Muscle layer of duodenum (tissue), 2 donors: ENCODE data around the gene ZBTB21.

Experiments used
- H3K27ac ChIP-seq: one replicate; pipeline ENCODE4 v1.7.0; 2013; ENCODE audit warnings: mild to moderate bottlenecking, low read length
- H3K27me3 ChIP-seq: one replicate; pipeline ENCODE4 v1.7.0; 2013; ENCODE audit warnings: low read depth, mild to moderate bottlenecking, control low read depth, low read length
- H3K36me3 ChIP-seq, 2 donors: one replicate each; pipeline ENCODE4 v1.7.0; 2013; ENCODE audit warnings: low read length in 2 of 2, control low read depth in 1 of 2, mild to moderate bottlenecking in 1 of 2; ENCODE audit not compliant: insufficient read depth in 2 of 2, control insufficient read depth in 1 of 2
- H3K4me1 ChIP-seq, 2 donors: one replicate each; pipeline ENCODE4 v1.7.0; 2013; ENCODE audit warnings: low read length in 2 of 2, mild to moderate bottlenecking in 2 of 2, control low read depth in 1 of 2, moderate library complexity in 1 of 2; ENCODE audit not compliant: insufficient read depth in 2 of 2, control insufficient read depth in 1 of 2
- H3K4me3 ChIP-seq, 2 donors: one replicate each; pipeline ENCODE4 v1.7.0; 2013; ENCODE audit warnings: low read length in 2 of 2, low read depth in 1 of 2, mild to moderate bottlenecking in 1 of 2
- H3K9me3 ChIP-seq, 2 donors: one replicate each; pipeline ENCODE4 v1.7.0; 2013; ENCODE audit warnings: low read length in 2 of 2, control low read depth in 1 of 2, mild to moderate bottlenecking in 1 of 2; ENCODE audit not compliant: control insufficient read depth in 1 of 2
- donor health status: healthy.

Gene ZBTB21

GRCh38 chr21:42009831-42010506, at the start of gene ZBTB21:
Gene ZBTB21 (minus strand): TSS chr21:42010360. CDS start chr21:41994095, 16,265 bp downstream.
- H3K36me3 ChIP-seq: peaks cover 0 to 6% of the 10 kb centered on the region in 2 donors
- H3K4me1 ChIP-seq: no peaks in the 10 kb centered on the region
- peak within 1 kb of the TSS; percentile 88 for H3K27ac ChIP-seq
- peak within 1 kb of the TSS; percentile 62 to 75 for H3K4me3 ChIP-seq
- H3K9me3 ChIP-seq: no peaks in the 10 kb centered on the region
- no peaks in the 10 kb centered on the region for H3K27me3 ChIP-seq

- Histone ChIP-seq H3K27ac (no peak overlapping the region), H3K4me1 (peaks cover 4 to 8% of the 10 kb centered on the region in 2 donors), H3K9me3 (no peaks in the 10 kb centered on the region), H3K4me3 (no peak overlapping the region), H3K27me3 (no peaks in the 10 kb centered on the region), H3K36me3 (peaks cover 0 to 3% of the 10 kb centered on the region in 2 donors)
Observed at GRCh38 chr21:42059721-42060120, 49.6 kb upstream of the ZBTB21 start.

GRCh38 chr21:42059141-42059540, 49.0 kb upstream of the ZBTB21 start:
- peaks cover 4 to 8% of the 10 kb centered on the region in 2 donors for H3K4me1 ChIP-seq
- no peaks in the 10 kb centered on the region for H3K27me3 ChIP-seq
- H3K36me3 ChIP-seq: peaks cover 0 to 3% of the 10 kb centered on the region in 2 donors
- H3K27ac ChIP-seq: no peak overlapping the region
- H3K4me3 ChIP-seq: no peak overlapping the region
- no peaks in the 10 kb centered on the region for H3K9me3 ChIP-seq

- peaks cover 4 to 8% of the 10 kb centered on the region in 2 donors for H3K4me1 ChIP-seq
- peaks cover 0 to 3% of the 10 kb centered on the region in 2 donors for H3K36me3 ChIP-seq
- no peaks in the 10 kb centered on the region for H3K9me3 ChIP-seq
- H3K27me3 ChIP-seq: no peaks in the 10 kb centered on the region
- no peak overlapping the region for H3K4me3 ChIP-seq
- no peak overlapping the region for H3K27ac ChIP-seq
Observed at GRCh38 chr21:42058631-42059111, 48.5 kb upstream of the ZBTB21 start.

- no peak overlapping the region for H3K27ac ChIP-seq
Observed at GRCh38 chr21:42057851-42058437, 47.8 kb upstream of the ZBTB21 start.

GRCh38 chr21:42056996-42057689, 47.0 kb upstream of the ZBTB21 start:
- Histone ChIP-seq H3K4me3 (no peak overlapping the region), H3K9me3 (no peaks in the 10 kb centered on the region), H3K27me3 (no peaks in the 10 kb centered on the region), H3K27ac (peak overlapping the region; percentile 61), H3K36me3 (peaks cover 0 to 3% of the 10 kb centered on the region in 2 donors), H3K4me1 (peaks cover 0 to 2% of the 10 kb centered on the region in 2 donors)

More at GRCh38 chr21:42057851-42058437, 47.8 kb upstream of the ZBTB21 start:
- Histone ChIP-seq H3K36me3 (peaks cover 0 to 3% of the 10 kb centered on the region in 2 donors), H3K4me1 (peaks cover under 1 to 4% of the 10 kb centered on the region in 2 donors), H3K27me3 (no peaks in the 10 kb centered on the region), H3K4me3 (no peak overlapping the region), H3K9me3 (no peaks in the 10 kb centered on the region)

GRCh38 chr21:42056468-42056867, 46.3 kb upstream of the ZBTB21 start:
- Histone ChIP-seq H3K4me3 (no peak overlapping the region), H3K4me1 (no peaks in the 10 kb centered on the region), H3K27me3 (no peaks in the 10 kb centered on the region), H3K36me3 (peaks cover 0 to 3% of the 10 kb centered on the region in 2 donors), H3K27ac (peak overlapping the region; percentile 61), H3K9me3 (no peaks in the 10 kb centered on the region)

- H3K27me3 ChIP-seq: no peaks in the 10 kb centered on the region
- H3K27ac ChIP-seq: no peak overlapping the region
- H3K4me3 ChIP-seq: no peak overlapping the region
- peaks cover 0 to 3% of the 10 kb centered on the region in 2 donors for H3K36me3 ChIP-seq
- H3K9me3 ChIP-seq: no peaks in the 10 kb centered on the region
- no peaks in the 10 kb centered on the region for H3K4me1 ChIP-seq
Observed at GRCh38 chr21:42055425-42055824, 45.3 kb upstream of the ZBTB21 start.

GRCh38 chr21:42051788-42052187, 41.6 kb upstream of the ZBTB21 start:
- Histone ChIP-seq H3K27me3 (no peaks in the 10 kb centered on the region), H3K4me1 (no peaks in the 10 kb centered on the region), H3K36me3 (peaks cover 0 to under 1% of the 10 kb centered on the region in 2 donors), H3K4me3 (no peak overlapping the region), H3K9me3 (no peaks in the 10 kb centered on the region), H3K27ac (no peak overlapping the region)

GRCh38 chr21:42049578-42050430, 39.6 kb upstream of the ZBTB21 start:
- H3K4me1 ChIP-seq: no peaks in the 10 kb centered on the region
- H3K27ac ChIP-seq: no peak overlapping the region
- H3K4me3 ChIP-seq: no peak overlapping the region
- H3K27me3 ChIP-seq: no peaks in the 10 kb centered on the region
- no peaks in the 10 kb centered on the region for H3K9me3 ChIP-seq
- no peaks in the 10 kb centered on the region for H3K36me3 ChIP-seq
